Adipose tissue (tissue), 3 donors: Measurements from ENCODE around the gene BCOR. TPM values are rescaled to one million over a fixed set of nuclear protein-coding genes. Genes with fewer than 3 reads are reported as not detected.

Experiments used
- H3K27ac ChIP-seq: one replicate; pipeline ENCODE4 v1.5.1; 2013; ENCODE audit warnings: low read depth, low read length
- WGBS, 3 donors: extraction: QIAGEN DNeasy Blood & Tissue Kit; methylation state at CpG; one replicate each; pipeline ENCODE4 v1.1.7; 2013; 5-methylcytosine and 5-hydroxymethylcytosine counted together
- polyA plus RNA-seq, 3 donors: library from polyadenylated mRNA; stranded (reverse); fragments of 200-250 nt; gene quantifications; one replicate each; pipeline ENCODE4 v1.2.3, GENCODE V29; 2013
- donor health status: healthy with polysubstance abuse.
- donor health status: Bipolar disorder and iron deficiency.
- donor health status: healthy.

The BCOR gene
- polyA plus RNA-seq, 3 donors = 5.8 to 11.8 (median 7.7) TPM

DNA sequence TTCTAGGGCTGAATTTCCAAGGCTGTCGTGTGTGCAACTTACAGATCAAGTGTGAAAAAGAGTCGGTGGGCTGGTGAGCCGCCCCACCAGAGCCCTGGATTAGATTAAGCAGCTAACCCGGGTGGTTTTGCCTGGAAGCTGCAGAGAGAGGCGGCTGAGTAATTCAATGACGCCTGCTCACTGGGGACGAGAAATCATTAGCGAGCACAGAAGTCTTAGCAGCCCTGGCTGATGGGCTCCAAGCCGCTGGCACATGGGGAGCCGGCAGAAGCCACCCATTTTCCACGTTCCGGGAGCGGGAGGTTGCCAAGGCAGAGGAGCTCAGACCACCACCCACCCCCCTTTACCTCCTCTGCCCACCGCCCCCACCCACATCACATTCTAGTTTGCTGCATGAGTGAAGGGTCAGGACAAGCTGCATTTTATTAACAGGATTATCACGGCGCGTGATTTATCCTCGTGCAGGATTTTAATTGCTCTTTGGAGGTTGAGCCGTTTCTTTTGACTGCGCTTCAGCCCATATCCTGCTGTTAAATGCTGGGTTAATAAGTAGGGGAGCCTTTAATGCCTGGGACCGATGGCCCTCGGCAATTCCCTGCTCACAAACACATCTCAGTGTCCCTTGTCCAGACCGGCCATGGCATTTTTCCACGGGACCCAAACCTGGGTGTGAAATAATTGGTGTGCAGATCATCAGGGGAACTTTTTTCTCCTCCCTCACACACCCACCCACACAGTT, 19.1 kb downstream of the BCOR start:
- H3K27ac ChIP-seq = no peak overlapping the region
- WGBS, 3 donors = 58 to 90% (median 68%) methylated on average over 20 to 24 of the region's 24 CpGs

DNA sequence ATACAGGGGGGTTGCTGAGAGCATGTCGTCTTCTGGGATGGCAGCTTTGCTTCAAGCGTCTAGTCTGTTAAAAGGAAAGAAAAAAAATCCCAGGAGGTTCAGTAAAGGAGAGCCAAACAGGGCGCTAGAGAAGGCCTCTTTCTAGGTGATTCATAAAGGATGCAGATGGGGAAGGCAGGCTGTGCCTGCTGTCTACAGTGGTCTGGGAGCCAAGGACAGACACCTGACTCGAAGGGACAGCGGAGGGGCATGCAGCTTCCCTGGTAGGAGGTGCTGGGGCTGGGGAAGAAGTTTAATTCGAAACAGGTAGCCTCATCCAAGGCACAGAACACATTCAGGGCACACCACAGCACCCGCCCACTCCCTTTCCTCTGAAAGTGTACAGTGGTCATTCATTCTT, 19.9 kb downstream of the BCOR start:
- H3K27ac ChIP-seq = no peak overlapping the region
- WGBS, 3 donors = 52 to 94% (median 74%) methylated on average over 7 of the region's 7 CpGs

DNA sequence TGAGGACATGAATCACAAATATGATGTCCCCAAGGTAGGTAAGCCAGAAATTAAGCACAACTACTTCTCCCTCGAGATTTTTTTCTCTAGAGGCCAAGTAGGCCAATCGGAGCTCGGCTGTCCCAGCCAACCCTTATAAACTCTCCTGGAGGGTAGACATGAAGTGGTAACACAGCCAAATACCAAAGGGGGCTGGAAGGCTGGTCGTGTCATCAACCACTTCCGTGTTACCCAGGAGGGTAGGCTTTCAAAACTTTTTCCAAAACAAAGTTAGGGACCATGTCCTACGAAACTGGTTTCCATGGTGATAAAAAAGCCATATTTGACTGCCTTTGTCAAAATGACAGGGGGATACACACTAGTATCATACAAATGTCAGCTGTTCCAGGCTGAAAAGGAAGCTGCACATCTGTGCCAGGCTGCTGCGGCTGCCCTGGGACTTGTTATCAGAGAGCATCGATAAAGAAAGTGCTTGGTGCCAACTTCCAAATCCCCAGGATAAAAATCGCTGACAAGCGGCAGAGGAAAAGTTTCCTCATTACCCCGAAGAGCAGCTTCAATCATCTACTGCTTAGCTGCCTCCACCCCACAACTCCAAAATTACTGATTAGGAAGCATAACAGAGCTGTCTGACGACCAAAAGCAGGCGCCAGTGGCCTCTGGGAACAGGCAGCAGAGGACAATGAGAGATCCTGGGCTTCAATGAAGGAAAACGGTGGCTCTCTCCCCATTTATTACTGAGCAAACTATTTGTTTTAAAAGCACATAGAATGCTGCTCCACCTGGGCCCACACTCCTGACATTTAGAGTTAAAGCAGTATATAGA, 20.8 kb downstream of the BCOR start:
- 31 to 76% (median 56%) methylated on average over 14 of the region's 14 CpGs for WGBS, 3 donors
- H3K27ac ChIP-seq = no peak overlapping the region

DNA sequence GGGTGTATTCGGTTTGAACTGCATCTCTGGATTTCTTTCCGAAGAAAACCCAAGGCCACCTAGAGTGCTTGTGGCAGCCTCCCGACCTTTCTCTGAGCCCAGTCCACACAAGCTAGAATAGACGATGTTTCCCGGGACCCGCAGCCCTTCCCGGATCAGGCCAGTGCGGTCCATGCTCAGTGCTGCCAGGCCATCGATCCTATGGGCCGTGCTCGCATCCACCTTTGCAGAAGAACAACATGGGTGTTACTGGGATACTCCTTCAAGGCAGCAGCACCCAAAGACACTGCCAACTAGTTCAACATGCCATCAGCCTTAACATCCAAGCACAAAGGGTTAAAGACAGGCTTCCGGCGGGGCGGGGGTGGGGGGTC, 22.8 kb downstream of the BCOR start:
- H3K27ac ChIP-seq = no peak overlapping the region
- 84 to 93% (median 85%) methylated on average over 11 to 14 of the region's 14 CpGs for WGBS, 3 donors

DNA sequence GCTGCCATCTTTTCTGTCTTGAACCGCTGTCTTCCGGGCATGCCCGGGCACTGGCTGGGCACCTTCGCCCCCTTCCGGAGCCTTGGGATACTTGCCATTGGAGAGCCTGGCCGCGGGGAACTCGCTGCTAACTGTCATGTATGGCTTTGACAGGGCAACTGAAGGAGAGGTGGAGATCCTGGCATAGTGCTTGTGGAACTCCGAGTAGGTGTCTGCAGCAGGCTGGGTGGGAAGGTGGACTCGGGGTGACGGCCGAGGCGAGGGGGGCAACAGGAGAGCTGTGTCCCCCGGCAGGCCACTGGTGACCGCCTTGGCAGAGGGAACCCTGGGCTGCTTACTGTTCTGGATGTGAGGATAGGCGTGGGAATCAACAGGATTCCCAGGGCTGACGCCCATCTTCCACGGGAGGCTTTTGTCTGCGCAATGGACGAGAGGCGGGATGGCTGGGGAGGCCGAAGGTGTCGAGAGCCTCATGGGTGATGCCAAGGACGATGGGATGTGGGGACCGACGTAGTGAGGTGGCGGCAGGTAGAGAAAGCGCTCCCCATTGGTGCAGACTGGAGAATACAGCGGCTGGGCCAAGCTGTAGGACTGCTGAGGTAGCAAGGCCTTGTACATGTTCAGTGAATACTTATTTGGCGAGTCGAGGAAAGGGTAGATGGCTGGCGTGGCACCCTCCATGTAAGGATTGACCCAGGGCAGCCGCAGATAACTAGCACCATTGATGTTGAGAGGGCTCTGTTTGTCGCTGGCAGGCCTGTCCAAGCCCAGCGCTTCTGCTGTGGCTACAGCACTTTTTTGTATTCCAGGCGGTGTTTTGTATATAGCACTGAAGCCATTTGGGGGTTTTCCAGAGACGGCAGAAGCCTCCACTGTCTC, 23.4 kb downstream of the BCOR start:
- WGBS, 3 donors = 95 to 98% (median 98%) methylated on average over 36 to 37 of the region's 37 CpGs
- H3K27ac ChIP-seq = no peak overlapping the region

DNA sequence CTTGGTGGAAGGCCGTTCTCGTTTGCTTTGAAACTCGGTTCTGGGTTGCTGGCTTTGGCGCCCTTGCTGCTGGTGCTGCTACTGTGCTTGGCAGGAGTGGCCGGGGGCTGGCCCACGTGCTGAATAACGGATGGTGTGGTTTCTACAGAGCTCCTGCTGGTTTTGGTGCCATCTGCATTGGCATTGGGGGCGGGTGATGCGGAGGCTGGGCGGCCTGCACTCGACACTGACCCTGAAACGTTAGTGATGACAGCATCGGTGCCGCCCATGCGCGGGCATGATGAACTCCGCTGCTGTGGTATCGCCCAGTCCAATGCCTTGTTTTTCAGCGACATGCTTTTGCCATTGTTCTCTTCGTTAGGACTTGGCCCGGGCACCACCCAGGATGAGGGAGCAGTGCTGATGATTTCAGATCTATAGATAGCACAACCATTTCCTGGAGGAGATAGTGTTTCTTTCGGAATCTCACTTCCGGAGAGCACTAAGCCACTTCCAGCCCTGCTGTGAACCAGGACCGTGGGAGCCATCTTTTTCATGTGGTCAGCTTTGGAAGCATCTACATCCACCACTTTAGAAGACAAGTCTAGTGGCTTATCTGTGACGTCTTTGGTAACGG, 24.2 kb downstream of the BCOR start:
- H3K27ac ChIP-seq = no peak overlapping the region
- WGBS, 3 donors = 88 to 94% (median 89%) methylated on average over 22 to 26 of the region's 26 CpGs

DNA sequence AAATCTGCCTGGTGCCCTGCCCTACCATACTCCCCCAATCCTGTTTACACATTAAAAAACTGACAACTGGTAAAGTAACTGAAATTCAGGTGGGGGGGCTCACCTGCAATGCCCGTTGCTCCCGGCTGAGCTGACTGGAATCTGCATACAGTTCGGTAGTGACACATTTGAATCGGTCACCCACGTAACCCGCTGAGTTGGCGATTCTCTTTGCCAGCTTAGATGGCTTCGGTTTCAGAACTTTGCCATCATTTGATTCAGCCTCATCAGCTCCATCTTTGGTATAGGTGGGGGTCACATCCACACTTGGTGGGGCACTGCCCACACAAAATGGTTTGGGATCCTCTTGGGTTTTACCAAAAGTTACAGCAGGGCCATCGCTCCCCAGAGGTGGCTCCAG, 25.5 kb downstream of the BCOR start:
- WGBS, 3 donors = 94 to 99% (median 95%) methylated on average over 8 to 9 of the region's 9 CpGs
- no peak overlapping the region for H3K27ac ChIP-seq

DNA sequence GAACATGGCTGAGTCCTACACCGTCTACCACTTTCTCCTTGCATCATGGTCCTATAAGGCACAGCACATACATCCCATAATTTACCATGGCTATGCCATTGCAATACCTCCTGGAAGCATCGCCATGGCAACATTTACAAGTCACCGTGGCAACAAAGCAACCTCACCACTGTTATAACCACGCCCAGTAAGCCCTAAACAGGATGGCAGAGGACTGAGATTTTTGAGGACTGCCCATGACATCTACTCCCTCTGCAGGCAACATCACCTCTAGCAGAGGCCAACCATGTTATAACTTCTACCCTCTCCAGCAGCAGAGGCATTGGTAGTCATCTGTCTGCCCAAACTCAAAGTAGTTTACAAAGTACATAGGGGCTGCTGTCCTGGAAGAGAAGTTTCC, 29.7 kb downstream of the BCOR start:
- 79 to 95% (median 84%) methylated on average over 4 of the region's 4 CpGs for WGBS, 3 donors
- H3K27ac ChIP-seq = no peak overlapping the region

DNA sequence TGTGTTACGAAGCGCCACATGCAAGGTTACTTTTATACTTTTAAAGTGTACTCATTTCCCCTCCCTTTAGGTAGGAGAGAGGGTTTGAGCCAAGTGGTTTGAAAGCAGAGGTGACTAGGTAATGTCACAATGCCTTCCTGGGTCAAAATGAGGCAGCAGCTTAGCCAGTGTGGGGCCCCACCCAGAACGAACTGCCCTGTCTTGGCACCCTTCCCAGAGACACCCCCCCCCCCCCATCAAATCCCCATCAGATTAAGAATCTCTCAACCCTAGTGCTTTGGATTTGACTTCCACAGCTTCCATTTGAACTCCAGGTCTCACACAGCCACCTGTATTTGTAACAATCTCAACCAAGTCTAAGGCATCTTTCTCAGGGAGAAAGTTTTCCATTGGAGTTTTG, 31.1 kb downstream of the BCOR start:
- H3K27ac ChIP-seq = no peak overlapping the region
- 61 to 100% (median 69%) methylated on average over 2 to 3 of the region's 3 CpGs for WGBS, 3 donors

DNA sequence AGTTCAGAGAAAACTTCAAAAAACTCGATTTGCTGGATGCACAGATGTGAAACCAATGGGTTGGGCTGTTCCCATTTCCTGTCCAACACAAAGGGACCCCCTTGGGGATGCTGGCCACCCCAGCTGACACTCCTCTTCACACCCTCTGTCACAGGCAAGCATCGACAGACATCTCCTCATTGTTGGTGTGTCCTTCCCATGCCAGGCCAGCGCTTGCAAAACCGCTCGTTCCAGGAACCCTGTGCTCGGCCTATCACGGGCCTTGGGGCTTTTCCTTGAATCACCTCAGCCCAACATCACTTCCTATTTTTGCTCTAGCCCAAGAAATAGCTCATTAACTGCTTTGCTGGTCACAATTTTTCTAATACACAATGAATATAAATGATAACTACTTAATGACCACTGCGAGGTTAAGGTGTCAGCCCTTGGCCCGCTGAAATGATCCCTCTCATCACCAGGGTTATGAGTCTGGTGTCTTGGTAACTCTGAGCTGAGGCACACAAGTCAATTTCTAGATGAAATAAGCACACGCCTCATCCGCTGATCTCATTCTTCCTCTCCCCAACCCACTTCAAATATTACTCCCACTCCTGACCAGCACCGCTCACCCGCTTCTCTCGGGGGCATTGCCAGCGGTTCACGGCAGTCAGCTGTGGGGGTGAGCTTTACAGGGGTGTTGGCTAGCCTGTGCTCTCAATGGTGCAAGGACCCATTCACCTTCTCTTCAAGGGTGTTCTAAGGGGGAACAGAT, 32.3 kb downstream of the BCOR start:
- no peak overlapping the region for H3K27ac ChIP-seq
- 73 to 83% (median 77%) methylated on average over 16 of the region's 16 CpGs for WGBS, 3 donors

DNA sequence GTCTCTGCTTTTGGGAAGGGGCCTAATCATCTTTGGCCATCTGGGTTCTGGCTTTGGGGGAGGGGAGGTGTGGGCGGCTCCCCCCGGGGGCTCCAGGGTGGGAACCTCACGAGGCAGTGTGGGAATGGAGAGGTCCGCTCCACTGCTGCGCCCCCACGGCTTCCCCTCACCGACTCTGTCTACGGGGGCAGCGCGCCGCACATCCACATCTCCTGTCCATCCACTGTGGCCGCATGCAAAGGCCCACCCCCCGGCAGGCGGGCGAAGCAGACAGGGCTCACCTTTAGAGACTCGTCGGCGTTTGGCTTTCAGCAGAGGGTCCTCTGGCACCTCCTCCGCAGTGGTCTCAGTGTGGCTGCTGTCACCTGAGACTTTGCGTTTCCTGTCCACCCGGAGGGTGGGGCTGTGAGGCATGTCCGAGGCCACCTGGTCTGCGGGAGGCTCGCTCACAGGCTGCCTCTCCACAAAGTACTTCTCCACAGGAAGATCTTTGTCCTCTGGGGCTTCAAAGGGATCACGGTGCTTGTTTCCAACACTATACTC, 33.6 kb downstream of the BCOR start:
- WGBS, 3 donors = 78 to 89% (median 81%) methylated on average over 12 to 25 of the region's 25 CpGs
- no peak overlapping the region for H3K27ac ChIP-seq

DNA sequence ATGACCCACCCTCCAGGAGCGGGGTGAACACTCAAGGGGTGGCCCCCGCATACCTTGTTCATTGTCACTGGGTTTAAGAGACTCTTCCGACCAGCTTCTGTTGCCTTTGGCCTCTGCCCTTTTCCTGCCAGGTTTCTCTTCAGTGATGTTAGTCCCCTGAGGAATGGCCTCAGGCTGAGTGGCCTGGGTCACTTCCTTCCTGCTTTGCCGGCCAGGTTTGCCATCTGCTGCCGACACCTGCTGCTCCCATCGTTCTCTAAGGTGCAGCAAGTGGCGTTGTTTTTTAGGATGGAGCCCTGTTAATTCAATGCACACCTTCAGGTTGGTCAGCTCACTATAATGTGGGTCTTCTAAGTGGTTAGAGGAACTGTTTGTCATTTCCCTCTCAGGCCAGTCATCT, 34.2 kb downstream of the BCOR start:
- no peak overlapping the region for H3K27ac ChIP-seq
- 58 to 78% (median 68%) methylated on average over 7 of the region's 7 CpGs for WGBS, 3 donors

DNA sequence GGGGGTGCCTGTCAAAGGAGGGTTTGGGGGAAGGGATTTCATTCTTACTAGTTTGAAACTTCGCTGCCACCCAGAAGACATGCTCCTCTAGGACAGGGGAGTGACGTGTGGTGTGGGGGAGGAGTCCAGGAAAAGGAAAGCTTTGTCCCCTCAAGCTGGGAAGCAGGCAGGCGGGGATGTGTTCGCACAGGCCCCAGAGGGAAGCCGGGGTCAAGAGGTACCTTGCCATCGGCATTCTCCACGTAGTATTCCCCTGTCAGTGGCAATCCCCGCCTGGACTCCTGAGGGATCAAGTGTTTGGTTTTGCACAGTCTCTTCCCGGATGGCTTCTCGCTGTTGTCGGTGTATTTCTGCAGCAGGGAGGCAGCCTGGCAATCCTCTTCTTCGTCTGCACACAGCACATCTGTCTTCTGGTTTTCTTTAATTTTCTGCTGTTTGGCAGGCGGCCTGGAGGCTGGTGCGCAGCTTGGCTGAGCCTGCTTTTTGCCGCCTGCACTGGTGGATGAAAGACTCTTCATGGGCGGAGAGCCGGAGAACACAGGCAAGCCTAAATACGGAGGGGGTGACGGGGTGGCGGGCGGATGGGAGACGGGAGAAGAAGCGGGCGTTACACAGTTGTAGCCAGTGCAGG, 35.1 kb downstream of the BCOR start:
- no peak overlapping the region for H3K27ac ChIP-seq
- WGBS, 3 donors = 69 to 88% (median 82%) methylated on average over 18 to 24 of the region's 24 CpGs

DNA sequence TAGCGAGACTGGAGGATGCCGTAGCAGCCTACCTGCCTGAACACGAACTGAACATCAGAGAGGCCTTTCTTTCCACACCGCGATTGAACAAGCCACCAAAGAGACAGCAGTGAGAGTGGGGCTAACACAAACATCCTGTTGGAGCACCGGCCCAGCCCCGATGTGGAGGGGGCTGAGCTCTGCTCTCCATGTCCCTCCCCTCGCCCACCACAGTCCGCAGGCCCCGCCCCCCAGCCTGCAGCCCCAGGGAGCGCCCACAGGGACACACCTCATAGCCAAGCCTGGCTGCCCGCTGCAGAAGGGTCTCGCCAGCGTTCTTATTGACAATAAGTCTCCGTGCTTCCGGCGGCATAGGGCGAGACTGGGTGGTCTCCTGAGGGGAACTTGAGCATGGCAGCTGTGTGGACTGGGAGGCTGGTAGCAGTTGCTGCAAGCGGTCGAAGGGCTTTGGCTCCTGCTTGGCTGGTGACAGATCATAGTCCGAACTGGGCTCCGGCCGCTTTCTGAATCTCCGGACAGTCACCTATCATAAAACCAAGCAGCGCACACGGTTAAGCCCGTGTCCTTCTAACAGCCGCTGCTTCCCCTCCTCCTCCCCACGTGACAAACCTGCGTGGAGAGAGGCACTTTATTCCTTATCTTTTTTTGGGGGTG, 35.8 kb downstream of the BCOR start:
- H3K27ac ChIP-seq = no peak overlapping the region
- 66 to 95% (median 86%) methylated on average over 22 to 30 of the region's 30 CpGs for WGBS, 3 donors

DNA sequence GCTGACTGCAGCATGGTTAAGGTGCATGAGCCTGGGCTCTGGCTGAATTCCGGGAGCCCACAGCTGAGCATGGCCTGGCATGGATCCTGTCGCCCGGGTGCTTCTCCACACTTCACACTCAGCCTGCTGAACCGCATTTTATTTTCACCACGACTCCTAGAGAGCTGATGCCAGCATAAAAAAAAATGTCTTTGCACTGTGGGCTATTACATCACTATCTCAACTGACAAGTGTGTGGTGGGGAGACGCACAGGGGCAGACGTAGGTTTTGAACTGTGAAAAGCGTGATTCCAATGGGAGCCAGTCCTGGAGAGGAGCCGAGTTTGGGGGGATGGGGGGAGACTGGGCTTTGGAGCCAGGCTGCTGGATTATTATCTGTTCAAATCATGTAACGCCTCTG, 36.8 kb downstream of the BCOR start:
- WGBS, 3 donors = 80 to 93% (median 82%) methylated on average over 10 of the region's 10 CpGs
- no peak overlapping the region for H3K27ac ChIP-seq

DNA sequence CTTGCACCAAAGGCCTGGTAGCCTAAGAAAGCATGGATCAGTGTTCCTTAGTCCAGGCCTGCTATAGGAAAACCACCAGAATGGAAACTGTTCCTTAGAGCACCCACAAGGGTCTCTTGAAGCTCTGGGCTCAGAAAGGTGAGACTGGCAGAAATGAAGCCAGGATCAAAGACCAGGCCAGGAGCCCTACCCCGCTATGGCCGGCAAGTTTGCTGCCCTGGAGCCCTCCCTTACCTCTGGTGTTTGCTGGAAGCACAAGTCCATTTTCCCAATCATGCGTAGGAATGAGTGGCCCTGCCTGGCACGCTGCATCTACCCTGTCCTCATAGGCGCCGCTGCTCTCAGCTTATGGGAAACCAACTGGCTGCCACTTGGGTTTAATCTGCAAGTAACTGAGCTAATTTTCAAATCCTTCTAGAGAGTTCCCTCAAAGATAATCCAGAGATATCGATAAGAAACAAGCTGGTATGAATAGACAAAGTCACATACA, 37.4 kb downstream of the BCOR start:
- 90 to 95% (median 93%) methylated on average over 7 of the region's 7 CpGs for WGBS, 3 donors
- H3K27ac ChIP-seq = no peak overlapping the region

DNA sequence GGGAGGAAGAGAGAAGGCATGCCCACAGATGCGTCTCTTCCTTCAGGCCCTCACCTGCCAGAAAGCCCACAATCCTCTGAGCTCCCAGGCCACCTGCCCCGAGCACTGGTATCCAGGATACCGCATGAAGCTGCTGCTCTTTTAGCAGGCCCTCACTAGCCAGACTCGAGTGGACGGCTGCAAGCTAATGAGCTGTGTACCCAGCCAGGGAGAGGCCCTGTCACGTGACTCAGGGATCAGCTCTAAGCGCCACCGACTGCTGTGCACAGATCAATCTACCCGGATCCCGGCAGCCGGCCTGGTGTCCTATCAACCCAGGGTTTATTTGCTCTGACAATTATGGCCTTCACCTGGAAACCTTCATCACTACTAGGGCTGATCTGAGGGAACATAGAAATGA, 39.0 kb downstream of the BCOR start:
- no peak overlapping the region for H3K27ac ChIP-seq
- WGBS, 3 donors = 32 to 93% (median 79%) methylated on average over 11 of the region's 11 CpGs
